Measurements from ENCODE around the gene NTNG1.

DNA sequence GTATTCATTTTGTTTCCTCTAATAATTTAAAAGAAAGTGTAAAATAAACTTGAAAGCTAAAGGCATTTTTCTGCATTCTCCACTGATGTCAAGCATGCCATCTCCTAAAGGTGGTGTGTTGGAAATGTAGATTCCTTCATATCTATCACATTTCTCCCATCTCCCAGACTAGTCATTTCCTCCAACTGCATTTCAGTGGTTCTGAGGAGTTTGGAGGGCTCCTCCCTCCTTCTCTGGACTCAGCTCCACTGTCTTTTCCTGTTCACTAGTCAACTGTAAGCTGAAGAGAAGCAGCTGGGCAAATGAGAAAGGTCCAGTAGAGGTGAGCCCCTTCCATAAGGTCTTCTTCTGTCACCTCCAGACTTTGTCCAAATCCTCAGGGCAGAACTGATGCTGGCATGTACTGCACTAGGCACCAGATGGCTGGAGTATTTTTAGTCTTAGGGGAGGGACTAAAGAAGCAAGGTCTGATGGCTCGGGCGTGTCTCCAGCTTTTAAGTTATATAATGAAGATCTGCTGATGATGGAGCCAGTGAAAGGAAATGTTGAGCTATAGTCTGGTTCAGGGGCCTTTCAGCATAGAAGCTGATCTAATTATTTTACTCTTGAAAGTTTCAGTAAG lies 186.1 kb downstream of the NTNG1 start:
- TF ChIP-seq, protein P1, sequence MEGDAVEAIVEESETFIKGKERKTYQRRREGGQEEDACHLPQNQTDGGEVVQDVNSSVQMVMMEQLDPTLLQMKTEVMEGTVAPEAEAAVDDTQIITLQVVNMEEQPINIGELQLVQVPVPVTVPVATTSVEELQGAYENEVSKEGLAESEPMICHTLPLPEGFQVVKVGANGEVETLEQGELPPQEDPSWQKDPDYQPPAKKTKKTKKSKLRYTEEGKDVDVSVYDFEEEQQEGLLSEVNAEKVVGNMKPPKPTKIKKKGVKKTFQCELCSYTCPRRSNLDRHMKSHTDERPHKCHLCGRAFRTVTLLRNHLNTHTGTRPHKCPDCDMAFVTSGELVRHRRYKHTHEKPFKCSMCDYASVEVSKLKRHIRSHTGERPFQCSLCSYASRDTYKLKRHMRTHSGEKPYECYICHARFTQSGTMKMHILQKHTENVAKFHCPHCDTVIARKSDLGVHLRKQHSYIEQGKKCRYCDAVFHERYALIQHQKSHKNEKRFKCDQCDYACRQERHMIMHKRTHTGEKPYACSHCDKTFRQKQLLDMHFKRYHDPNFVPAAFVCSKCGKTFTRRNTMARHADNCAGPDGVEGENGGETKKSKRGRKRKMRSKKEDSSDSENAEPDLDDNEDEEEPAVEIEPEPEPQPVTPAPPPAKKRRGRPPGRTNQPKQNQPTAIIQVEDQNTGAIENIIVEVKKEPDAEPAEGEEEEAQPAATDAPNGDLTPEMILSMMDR (conservative IDR thresholded peaks at IDR 0.05; ENCODE audit: low read depth, low read length): no peak
- TF ChIP-seq POLR2A (IDR thresholded peaks at IDR 0.05; ENCODE audit: low read depth, low read length) (no peak), RAD21 (IDR thresholded peaks at IDR 0.05; ENCODE audit: low read length) (no peak), SMC3 (IDR thresholded peaks at IDR 0.05; ENCODE audit: low read depth, low read length) (no peak), CEBPB (IDR thresholded peaks at IDR 0.05; ENCODE audit: low read depth, low read length) (no peak), BHLHE40 (IDR thresholded peaks at IDR 0.05; ENCODE audit: low read depth, low read length) (no peak), MXI1 (IDR thresholded peaks at IDR 0.05; ENCODE audit: borderline replicate concordance, low read depth, low read length) (no peak), FOS (IDR thresholded peaks at IDR 0.05; ENCODE audit: low read depth, low read length) (no peak)
- TF ChIP-seq, protein P2, sequence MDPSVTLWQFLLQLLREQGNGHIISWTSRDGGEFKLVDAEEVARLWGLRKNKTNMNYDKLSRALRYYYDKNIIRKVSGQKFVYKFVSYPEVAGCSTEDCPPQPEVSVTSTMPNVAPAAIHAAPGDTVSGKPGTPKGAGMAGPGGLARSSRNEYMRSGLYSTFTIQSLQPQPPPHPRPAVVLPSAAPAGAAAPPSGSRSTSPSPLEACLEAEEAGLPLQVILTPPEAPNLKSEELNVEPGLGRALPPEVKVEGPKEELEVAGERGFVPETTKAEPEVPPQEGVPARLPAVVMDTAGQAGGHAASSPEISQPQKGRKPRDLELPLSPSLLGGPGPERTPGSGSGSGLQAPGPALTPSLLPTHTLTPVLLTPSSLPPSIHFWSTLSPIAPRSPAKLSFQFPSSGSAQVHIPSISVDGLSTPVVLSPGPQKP (IDR thresholded peaks at IDR 0.05; ENCODE audit: borderline replicate concordance, low read depth, low read length): no peak
- TF ChIP-seq, protein P3, sequence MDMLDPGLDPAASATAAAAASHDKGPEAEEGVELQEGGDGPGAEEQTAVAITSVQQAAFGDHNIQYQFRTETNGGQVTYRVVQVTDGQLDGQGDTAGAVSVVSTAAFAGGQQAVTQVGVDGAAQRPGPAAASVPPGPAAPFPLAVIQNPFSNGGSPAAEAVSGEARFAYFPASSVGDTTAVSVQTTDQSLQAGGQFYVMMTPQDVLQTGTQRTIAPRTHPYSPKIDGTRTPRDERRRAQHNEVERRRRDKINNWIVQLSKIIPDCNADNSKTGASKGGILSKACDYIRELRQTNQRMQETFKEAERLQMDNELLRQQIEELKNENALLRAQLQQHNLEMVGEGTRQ (IDR thresholded peaks at IDR 0.05; ENCODE audit: low read depth, low read length): no peak

Data from IMR-90 (cell line).